Gastroesophageal sphincter (tissue), 3 donors: ENCODE results near the gene CLEC4F.

ENCODE experiments used
- POLR2AphosphoS5 ChIP-seq: sonication (generic); formaldehyde crosslinking; IDR thresholded peaks from one replicate; pipeline ENCODE4 v1.6.1; 2017; ENCODE audit warnings: antibody characterized with exemption
- TF ChIP-seq, protein P1 (sequence below), 4 experiments: fragments of 200-600 bp in 2 of 4; fragments of 450-650 bp in 2 of 4; sonication (generic) in 1 of 4; IDR thresholded peaks; one replicate each; pipeline ENCODE4 v1.5.1; 2017 to 2019; ENCODE audit warnings: antibody characterized with exemption in 4 of 4, mild to moderate bottlenecking in 2 of 4, moderate library complexity in 2 of 4

DNA sequence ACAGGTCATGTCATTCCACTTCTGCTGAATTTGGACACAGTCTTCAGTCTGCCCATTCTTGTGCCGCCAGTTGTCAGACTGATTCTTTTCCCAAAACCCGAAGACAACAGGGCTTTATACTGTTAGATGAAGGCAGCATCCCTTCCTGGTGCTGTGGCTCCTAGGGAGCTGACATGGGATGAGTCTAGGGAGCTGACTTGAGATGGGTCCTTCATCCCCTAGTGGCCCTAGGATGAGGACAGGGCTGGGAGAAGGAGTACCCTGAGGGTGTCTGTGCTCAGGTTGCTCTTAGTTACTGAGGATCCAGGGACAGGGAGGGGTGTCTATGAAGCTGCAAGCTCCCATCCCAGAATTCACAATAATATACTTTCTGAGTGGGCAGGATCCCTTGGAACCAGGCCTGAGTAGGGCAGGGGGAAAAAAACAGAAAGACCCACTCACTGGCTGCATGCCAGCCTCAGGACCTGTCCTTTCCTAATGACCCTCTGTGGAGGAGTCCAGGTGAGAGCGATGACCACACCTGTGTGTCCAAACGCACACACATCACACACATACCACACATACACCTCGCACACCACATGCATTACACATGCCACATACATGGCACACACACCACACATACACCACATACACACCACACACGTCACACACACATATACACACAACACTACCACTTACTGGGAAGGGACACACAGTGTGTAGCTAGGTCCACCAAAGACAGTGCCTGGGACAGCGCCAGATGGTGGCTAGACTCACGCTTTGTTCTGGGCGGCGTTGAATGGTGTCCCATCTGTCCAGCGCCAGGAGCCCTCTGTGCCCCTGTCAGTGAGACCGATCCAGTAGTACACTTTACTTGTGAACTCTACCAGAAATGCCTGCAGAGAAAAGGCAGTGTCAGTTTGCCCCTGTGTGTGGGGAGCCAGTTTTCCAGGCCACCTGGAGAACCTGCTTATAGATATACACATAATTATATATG is 11.1 kb downstream of the CLEC4F start:
- no peak for TF ChIP-seq POLR2AphosphoS5
- TF ChIP-seq, protein P1, sequence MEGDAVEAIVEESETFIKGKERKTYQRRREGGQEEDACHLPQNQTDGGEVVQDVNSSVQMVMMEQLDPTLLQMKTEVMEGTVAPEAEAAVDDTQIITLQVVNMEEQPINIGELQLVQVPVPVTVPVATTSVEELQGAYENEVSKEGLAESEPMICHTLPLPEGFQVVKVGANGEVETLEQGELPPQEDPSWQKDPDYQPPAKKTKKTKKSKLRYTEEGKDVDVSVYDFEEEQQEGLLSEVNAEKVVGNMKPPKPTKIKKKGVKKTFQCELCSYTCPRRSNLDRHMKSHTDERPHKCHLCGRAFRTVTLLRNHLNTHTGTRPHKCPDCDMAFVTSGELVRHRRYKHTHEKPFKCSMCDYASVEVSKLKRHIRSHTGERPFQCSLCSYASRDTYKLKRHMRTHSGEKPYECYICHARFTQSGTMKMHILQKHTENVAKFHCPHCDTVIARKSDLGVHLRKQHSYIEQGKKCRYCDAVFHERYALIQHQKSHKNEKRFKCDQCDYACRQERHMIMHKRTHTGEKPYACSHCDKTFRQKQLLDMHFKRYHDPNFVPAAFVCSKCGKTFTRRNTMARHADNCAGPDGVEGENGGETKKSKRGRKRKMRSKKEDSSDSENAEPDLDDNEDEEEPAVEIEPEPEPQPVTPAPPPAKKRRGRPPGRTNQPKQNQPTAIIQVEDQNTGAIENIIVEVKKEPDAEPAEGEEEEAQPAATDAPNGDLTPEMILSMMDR (IDR thresholded peaks at IDR 0.05): no peak
